K562 (cell line): ENCODE data around the gene CMTR1. TPM values are rescaled to one million over a fixed set of nuclear protein-coding genes. Genes with fewer than 3 reads are reported as not detected.

Experiments used
- ARHGAP35 ChIP-seq: fragments of 450-650 bp; IDR thresholded peaks from 2 replicates; pipeline ENCODE4 v1.6.1; 2018; ENCODE audit not compliant: partially characterized antibody
- CBX5 ChIP-seq: IDR thresholded peaks from 2 replicates; pipeline ENCODE4 v1.6.1; 2014; ENCODE audit warnings: low read depth, borderline replicate concordance
- CCAR2 ChIP-seq: fragments of 200-400 bp; formaldehyde crosslinking; IDR thresholded peaks from 2 replicates; pipeline ENCODE4 v1.6.1; 2017; ENCODE audit warnings: mild to moderate bottlenecking, low read depth, low read length
- FOS ChIP-seq: IDR thresholded peaks from 3 replicates; pipeline ENCODE4 v1.6.1; 2011; ENCODE audit not compliant: insufficient read length; ENCODE audit errors: extremely low read depth
- FOSL1 ChIP-seq: fragments of 200-800 bp; sonication (Bioruptor generic); conservative IDR thresholded peaks from 2 replicates; pipeline ENCODE4 v1.6.1; 2016; ENCODE audit warnings: missing genetic modification characterization, missing compliant biosample characterization
- FOXM1 ChIP-seq, 2 experiments: fragments of 450-650 bp in 1 of 2; sonication (generic) in 1 of 2; formaldehyde crosslinking in 1 of 2; IDR thresholded peaks; 2 replicates each; pipeline versions ENCODE4 v1.6.1 to v1.9.0; 2017 to 2022; ENCODE audit warnings: low read depth in 2 of 2, mild to moderate bottlenecking in 2 of 2, missing genetic modification reagents in 1 of 2, moderate library complexity in 1 of 2
- KLF1 ChIP-seq: fragments of 450-650 bp; IDR thresholded peaks from 2 replicates; pipeline ENCODE4 v1.6.1; 2016; ENCODE audit warnings: missing genetic modification characterization, missing compliant biosample characterization
- KLF13 ChIP-seq: fragments of 450-650 bp; IDR thresholded peaks from 2 replicates; pipeline ENCODE4 v1.6.1; 2016; ENCODE audit warnings: missing genetic modification characterization, low read depth, mild to moderate bottlenecking, missing compliant biosample characterization, moderate library complexity, borderline replicate concordance
- POU5F1 ChIP-seq: fragments of 150-350 bp; IDR thresholded peaks from 2 replicates; pipeline ENCODE4 v1.6.1; 2014; ENCODE audit warnings: borderline replicate concordance, low read length, low read depth, mild to moderate bottlenecking; ENCODE audit not compliant: partially characterized antibody
- RHOXF2B ChIP-seq: fragments of 250-450 bp; sonication (Bioruptor Pico); conservative IDR thresholded peaks from 2 replicates; pipeline ENCODE4 v1.5.1; 2021
- SAFB ChIP-seq: fragments of 200-400 bp; formaldehyde crosslinking; IDR thresholded peaks from 2 replicates; pipeline ENCODE4 v1.6.1; 2017; ENCODE audit warnings: low read depth, low read length, borderline replicate concordance
- SAP30 ChIP-seq: fragments of 200-600 bp; sonication (generic); IDR thresholded peaks from 2 replicates; pipeline ENCODE4 v1.6.1; 2012; ENCODE audit warnings: borderline replicate concordance, low read depth, mild to moderate bottlenecking, moderate library complexity, low read length, control low read depth, inconsistent platforms; ENCODE audit not compliant: insufficient read depth, poor library complexity, severe bottlenecking
- SRSF7 ChIP-seq: fragments of 200-400 bp; formaldehyde crosslinking; optimal IDR thresholded peaks from 2 replicates; pipeline ENCODE3; 2017; ENCODE audit warnings: mild to moderate bottlenecking, low read depth, low read length
- ZNF253 ChIP-seq: fragments of 250-450 bp; sonication (Bioruptor Pico); conservative IDR thresholded peaks from 2 replicates; pipeline ENCODE4 v1.6.1; 2021; ENCODE audit warnings: mild to moderate bottlenecking
- ZNF507 ChIP-seq: conservative IDR thresholded peaks from 2 replicates; pipeline ENCODE4 v1.6.1; 2017; ENCODE audit warnings: missing genetic modification characterization, missing compliant biosample characterization
- ZNF551 ChIP-seq: fragments of 250-450 bp; sonication (Bioruptor Pico); IDR thresholded peaks from 2 replicates; pipeline ENCODE4 v1.5.0; 2021; ENCODE audit warnings: mild to moderate bottlenecking, moderate library complexity
- polyA plus RNA-seq, 8 experiments: library from polyadenylated mRNA; depleted of rRNA in 4 of 8; stranded (reverse) in 5 of 8; unstranded in 3 of 8; fragments of >200 nt; fragmentation: Nextera tagmentation in 2 of 8; fragmentation: Illumina TruSeq in 1 of 8; extraction: Ambion mirVana in 2 of 8; extraction: Trizol in 1 of 8; gene quantifications; 2 replicates each; pipeline versions ENCODE4 v1.2.1 to v1.2.3, GENCODE V29; 2011 to 2014; ENCODE audit warnings: inconsistent platforms in 1 of 8, missing spikeins in 1 of 8
- total RNA-seq, 7 experiments: library from RNA; depleted of rRNA in 6 of 7; stranded (reverse); fragments of >200 nt in 6 of 7; fragmentation: Illumina TruSeq in 2 of 7; extraction: Trizol in 2 of 7; gene quantifications; 2 replicates each; pipeline versions ENCODE4 v1.2.1 to v1.2.3, GENCODE V29; 2011 to 2021; ENCODE audit warnings: low replicate concordance in 1 of 7
- TF ChIP-seq, protein P1 (sequence below): fragments of 450-650 bp; IDR thresholded peaks from 2 replicates; pipeline ENCODE4 v1.6.1; 2017; ENCODE audit warnings: antibody characterized with exemption, mild to moderate bottlenecking
- TF ChIP-seq, protein P2 (sequence below): fragments of 250-450 bp; sonication (Bioruptor Pico); IDR thresholded peaks from 2 replicates; pipeline ENCODE4 v1.5.0; 2022; ENCODE audit warnings: mild to moderate bottlenecking
- TF ChIP-seq, protein P3 (sequence below): sonication (generic); formaldehyde crosslinking; IDR thresholded peaks from 2 replicates; pipeline ENCODE4 v1.8.1; 2023; ENCODE audit warnings: mild to moderate bottlenecking, missing genetic modification reagents

CMTR1 gene
- total and polyA plus RNA-seq, 9 of the 15 experiments (the other 6 are each of a cell fraction or from before 2014, with no cell fraction given), result 2.9 to 63.5 (median 49.5) TPM

DNA sequence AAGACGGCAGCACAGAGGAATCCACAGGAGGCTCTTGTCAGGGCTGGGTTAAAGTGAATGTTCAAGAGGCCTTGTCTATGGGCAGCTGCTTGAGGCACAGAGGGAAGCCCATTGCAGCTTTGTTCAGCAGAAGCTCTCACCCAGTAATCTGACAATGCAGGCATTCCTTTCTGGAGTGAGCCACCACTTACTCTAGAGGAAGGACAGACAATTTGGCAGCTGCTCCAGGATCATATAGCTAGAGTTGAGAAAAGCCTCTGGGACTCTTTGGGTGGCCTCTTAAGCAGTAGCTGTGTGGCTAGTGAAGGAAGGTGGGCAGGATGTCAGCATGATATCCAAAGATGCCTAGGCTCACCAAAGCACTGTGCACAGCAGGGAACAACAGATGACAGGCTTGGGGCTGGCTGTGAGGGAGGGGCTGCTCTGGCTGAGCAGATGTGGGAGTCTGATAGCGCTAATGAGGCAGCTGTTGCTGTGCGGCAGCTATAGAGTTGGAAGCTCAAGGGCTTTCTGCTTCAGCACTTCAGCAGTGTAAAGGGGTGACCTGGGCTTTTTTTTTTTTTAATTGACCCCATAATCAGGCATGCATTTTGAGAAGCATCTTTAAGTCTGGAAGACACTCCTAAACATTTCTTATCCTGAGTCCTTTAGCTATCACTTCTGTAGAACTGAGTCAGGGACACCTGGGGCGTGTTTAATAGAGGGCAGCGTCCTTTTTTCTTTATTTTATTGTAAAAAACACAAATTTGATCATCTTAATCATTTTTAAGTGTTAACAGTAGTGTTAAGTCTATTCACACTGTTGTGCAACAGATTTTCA lies 27.2 kb downstream of the CMTR1 start (continued):
- TF ChIP-seq, protein P1, sequence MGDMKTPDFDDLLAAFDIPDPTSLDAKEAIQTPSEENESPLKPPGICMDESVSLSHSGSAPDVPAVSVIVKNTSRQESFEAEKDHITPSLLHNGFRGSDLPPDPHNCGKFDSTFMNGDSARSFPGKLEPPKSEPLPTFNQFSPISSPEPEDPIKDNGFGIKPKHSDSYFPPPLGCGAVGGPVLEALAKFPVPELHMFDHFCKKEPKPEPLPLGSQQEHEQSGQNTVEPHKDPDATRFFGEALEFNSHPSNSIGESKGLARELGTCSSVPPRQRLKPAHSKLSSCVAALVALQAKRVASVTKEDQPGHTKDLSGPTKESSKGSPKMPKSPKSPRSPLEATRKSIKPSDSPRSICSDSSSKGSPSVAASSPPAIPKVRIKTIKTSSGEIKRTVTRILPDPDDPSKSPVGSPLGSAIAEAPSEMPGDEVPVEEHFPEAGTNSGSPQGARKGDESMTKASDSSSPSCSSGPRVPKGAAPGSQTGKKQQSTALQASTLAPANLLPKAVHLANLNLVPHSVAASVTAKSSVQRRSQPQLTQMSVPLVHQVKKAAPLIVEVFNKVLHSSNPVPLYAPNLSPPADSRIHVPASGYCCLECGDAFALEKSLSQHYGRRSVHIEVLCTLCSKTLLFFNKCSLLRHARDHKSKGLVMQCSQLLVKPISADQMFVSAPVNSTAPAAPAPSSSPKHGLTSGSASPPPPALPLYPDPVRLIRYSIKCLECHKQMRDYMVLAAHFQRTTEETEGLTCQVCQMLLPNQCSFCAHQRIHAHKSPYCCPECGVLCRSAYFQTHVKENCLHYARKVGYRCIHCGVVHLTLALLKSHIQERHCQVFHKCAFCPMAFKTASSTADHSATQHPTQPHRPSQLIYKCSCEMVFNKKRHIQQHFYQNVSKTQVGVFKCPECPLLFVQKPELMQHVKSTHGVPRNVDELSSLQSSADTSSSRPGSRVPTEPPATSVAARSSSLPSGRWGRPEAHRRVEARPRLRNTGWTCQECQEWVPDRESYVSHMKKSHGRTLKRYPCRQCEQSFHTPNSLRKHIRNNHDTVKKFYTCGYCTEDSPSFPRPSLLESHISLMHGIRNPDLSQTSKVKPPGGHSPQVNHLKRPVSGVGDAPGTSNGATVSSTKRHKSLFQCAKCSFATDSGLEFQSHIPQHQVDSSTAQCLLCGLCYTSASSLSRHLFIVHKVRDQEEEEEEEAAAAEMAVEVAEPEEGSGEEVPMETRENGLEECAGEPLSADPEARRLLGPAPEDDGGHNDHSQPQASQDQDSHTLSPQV, result no peak
- TF ChIP-seq ZNF253 (CRISPR knock-in tag) (no peak), ARHGAP35 (no peak), RHOXF2B (CRISPR knock-in tag) (no peak), FOS (no peak), KLF1 (tag) (peak; percentile 76; the same call in 1 of the 2 replicates), CCAR2 (0 out of 2 replicates have a peak, but pooled peaks have one; percentile 52), CBX5 (no peak), FOXM1 (IDR thresholded peaks at IDR 0.05; ENCODE audit: low read depth) (peak; percentile 90), FOXM1 (CRISPR knock-in tag; IDR thresholded peaks at IDR 0.05; ENCODE audit: low read depth) (no peak), POU5F1 (no peak), FOSL1 (tag) (no peak), SAFB (no peak), ZNF551 (CRISPR knock-in tag) (no peak), SRSF7 (no peak), SAP30 (no peak), KLF13 (tag) (no peak), ZNF507 (tag) (no peak)
- TF ChIP-seq, protein P2, sequence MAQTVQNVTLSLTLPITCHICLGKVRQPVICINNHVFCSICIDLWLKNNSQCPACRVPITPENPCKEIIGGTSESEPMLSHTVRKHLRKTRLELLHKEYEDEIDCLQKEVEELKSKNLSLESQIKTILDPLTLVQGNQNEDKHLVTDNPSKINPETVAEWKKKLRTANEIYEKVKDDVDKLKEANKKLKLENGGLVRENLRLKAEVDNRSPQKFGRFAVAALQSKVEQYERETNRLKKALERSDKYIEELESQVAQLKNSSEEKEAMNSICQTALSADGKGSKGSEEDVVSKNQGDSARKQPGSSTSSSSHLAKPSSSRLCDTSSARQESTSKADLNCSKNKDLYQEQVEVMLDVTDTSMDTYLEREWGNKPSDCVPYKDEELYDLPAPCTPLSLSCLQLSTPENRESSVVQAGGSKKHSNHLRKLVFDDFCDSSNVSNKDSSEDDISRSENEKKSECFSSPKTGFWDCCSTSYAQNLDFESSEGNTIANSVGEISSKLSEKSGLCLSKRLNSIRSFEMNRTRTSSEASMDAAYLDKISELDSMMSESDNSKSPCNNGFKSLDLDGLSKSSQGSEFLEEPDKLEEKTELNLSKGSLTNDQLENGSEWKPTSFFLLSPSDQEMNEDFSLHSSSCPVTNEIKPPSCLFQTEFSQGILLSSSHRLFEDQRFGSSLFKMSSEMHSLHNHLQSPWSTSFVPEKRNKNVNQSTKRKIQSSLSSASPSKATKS (CRISPR knock-in tag), result no peak
- TF ChIP-seq, protein P3, sequence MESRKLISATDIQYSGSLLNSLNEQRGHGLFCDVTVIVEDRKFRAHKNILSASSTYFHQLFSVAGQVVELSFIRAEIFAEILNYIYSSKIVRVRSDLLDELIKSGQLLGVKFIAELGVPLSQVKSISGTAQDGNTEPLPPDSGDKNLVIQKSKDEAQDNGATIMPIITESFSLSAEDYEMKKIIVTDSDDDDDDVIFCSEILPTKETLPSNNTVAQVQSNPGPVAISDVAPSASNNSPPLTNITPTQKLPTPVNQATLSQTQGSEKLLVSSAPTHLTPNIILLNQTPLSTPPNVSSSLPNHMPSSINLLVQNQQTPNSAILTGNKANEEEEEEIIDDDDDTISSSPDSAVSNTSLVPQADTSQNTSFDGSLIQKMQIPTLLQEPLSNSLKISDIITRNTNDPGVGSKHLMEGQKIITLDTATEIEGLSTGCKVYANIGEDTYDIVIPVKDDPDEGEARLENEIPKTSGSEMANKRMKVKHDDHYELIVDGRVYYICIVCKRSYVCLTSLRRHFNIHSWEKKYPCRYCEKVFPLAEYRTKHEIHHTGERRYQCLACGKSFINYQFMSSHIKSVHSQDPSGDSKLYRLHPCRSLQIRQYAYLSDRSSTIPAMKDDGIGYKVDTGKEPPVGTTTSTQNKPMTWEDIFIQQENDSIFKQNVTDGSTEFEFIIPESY (CRISPR knock-in tag), result peak; percentile 43; the same call in 1 of the 2 replicates
